SK-N-SH treated with all-trans-retinoic acid at 6 μM for 48 hours (cell line): ENCODE measurements around the gene DNASE1L1.

Source experiments
- ATAC-seq: fragments of 200-7000 bp; cut with Tn5 transposase; 3 replicates; pipeline ENCODE4 v1.9.1; 2020; ENCODE audit warnings: mild to moderate bottlenecking, moderate library complexity
- ARNTL ChIP-seq: fragments of 450-650 bp; formaldehyde crosslinking; IDR thresholded peaks from 2 replicates; pipeline ENCODE4 v1.5.0; 2020; ENCODE audit warnings: low read depth, mild to moderate bottlenecking, moderate library complexity, borderline replicate concordance
- BACH2 ChIP-seq: fragments of 250-450 bp; sonication (Bioruptor Pico); IDR thresholded peaks from 2 replicates; pipeline ENCODE4 v1.9.0; 2021; ENCODE audit warnings: mild to moderate bottlenecking, borderline replicate concordance
- CREB5 ChIP-seq: fragments of 250-450 bp; sonication (Bioruptor Pico); IDR thresholded peaks from 2 replicates; pipeline ENCODE4 v1.5.1; 2020; ENCODE audit warnings: low read depth, mild to moderate bottlenecking, moderate library complexity
- CSDC2 ChIP-seq: fragments of 250-450 bp; sonication (Bioruptor Pico); IDR thresholded peaks from 2 replicates; pipeline ENCODE4 v1.5.0; 2020; ENCODE audit warnings: mild to moderate bottlenecking, moderate library complexity
- ESRRG ChIP-seq: fragments of 250-450 bp; sonication (Bioruptor Pico); IDR thresholded peaks from 2 replicates; pipeline ENCODE4 v1.6.1; 2021; ENCODE audit warnings: mild to moderate bottlenecking
- GLIS3 ChIP-seq: fragments of 250-450 bp; sonication (Bioruptor Pico); IDR thresholded peaks from 2 replicates; pipeline ENCODE4 v1.5.0; 2020; ENCODE audit warnings: mild to moderate bottlenecking, moderate library complexity
- ISL1 ChIP-seq: fragments of 250-450 bp; sonication (Bioruptor Pico); IDR thresholded peaks from 2 replicates; pipeline ENCODE4 v2.1.2; 2022; ENCODE audit warnings: mild to moderate bottlenecking, moderate library complexity
- OSR1 ChIP-seq: fragments of 250-450 bp; sonication (Bioruptor Pico); IDR thresholded peaks from 2 replicates; pipeline ENCODE4 v1.8.0; 2022; ENCODE audit warnings: moderate library complexity, mild to moderate bottlenecking, inconsistent platforms
- PATZ1 ChIP-seq: fragments of 250-450 bp; sonication (Bioruptor Pico); IDR thresholded peaks from 2 replicates; pipeline ENCODE4 v1.8.0; 2020; ENCODE audit warnings: mild to moderate bottlenecking, moderate library complexity, borderline replicate concordance
- PPARA ChIP-seq: fragments of 250-450 bp; sonication (Bioruptor Pico); IDR thresholded peaks from 2 replicates; pipeline ENCODE4 v1.5.0; 2020; ENCODE audit warnings: mild to moderate bottlenecking, borderline replicate concordance
- RARB ChIP-seq: fragments of 250-450 bp; sonication (Bioruptor Pico); IDR thresholded peaks from 2 replicates; pipeline ENCODE4 v1.8.0; 2021; ENCODE audit warnings: mild to moderate bottlenecking, moderate library complexity
- SNAI2 ChIP-seq: fragments of 250-450 bp; sonication (Bioruptor Pico); IDR thresholded peaks from 2 replicates; pipeline ENCODE4 v1.5.0; 2020; ENCODE audit warnings: mild to moderate bottlenecking, moderate library complexity
- TCF4 ChIP-seq: fragments of 250-450 bp; sonication (Bioruptor Pico); IDR thresholded peaks from 2 replicates; pipeline ENCODE4 v1.8.0; 2021; ENCODE audit warnings: mild to moderate bottlenecking, moderate library complexity, borderline replicate concordance
- TOX ChIP-seq: fragments of 250-450 bp; sonication (Bioruptor Pico); IDR thresholded peaks from 2 replicates; pipeline ENCODE4 v1.8.0; 2021; ENCODE audit warnings: mild to moderate bottlenecking, moderate library complexity, borderline replicate concordance
- ZC3H10 ChIP-seq: fragments of 250-450 bp; sonication (Bioruptor Pico); IDR thresholded peaks from 2 replicates; pipeline ENCODE4 v1.5.1; 2021; ENCODE audit warnings: mild to moderate bottlenecking, moderate library complexity
- ZFP3 ChIP-seq: fragments of 250-450 bp; sonication (Bioruptor Pico); IDR thresholded peaks from 2 replicates; pipeline ENCODE4 v1.5.0; 2020; ENCODE audit warnings: mild to moderate bottlenecking, moderate library complexity
- ZFP30 ChIP-seq: fragments of 450-650 bp; formaldehyde crosslinking; IDR thresholded peaks from 2 replicates; pipeline ENCODE4 v1.5.0; 2022; ENCODE audit warnings: mild to moderate bottlenecking, moderate library complexity
- ZNF565 ChIP-seq: fragments of 450-650 bp; formaldehyde crosslinking; conservative IDR thresholded peaks from 2 replicates; pipeline ENCODE4 v1.5.0; 2020; ENCODE audit warnings: low read depth, mild to moderate bottlenecking, moderate library complexity
- ZNF70 ChIP-seq: fragments of 450-650 bp; formaldehyde crosslinking; IDR thresholded peaks from 2 replicates; pipeline ENCODE4 v1.5.0; 2020; ENCODE audit warnings: mild to moderate bottlenecking, moderate library complexity
- ZNF8 ChIP-seq: fragments of 450-650 bp; formaldehyde crosslinking; IDR thresholded peaks from 2 replicates; pipeline ENCODE4 v1.5.0; 2020; ENCODE audit warnings: mild to moderate bottlenecking, moderate library complexity
- TF ChIP-seq, protein P1 (sequence below): fragments of 250-450 bp; sonication (Bioruptor Pico); IDR thresholded peaks from 2 replicates; pipeline ENCODE4 v1.5.1; 2021; ENCODE audit warnings: mild to moderate bottlenecking, moderate library complexity
- TF ChIP-seq, protein P2 (sequence below): fragments of 250-450 bp; sonication (Bioruptor Pico); IDR thresholded peaks from 2 replicates; pipeline ENCODE4 v1.5.0; 2020; ENCODE audit warnings: mild to moderate bottlenecking, moderate library complexity
- TF ChIP-seq, protein P3 (sequence below): fragments of 250-450 bp; sonication (Bioruptor Pico); IDR thresholded peaks from 2 replicates; pipeline ENCODE4 v1.8.0; 2021; ENCODE audit warnings: low read depth, mild to moderate bottlenecking, moderate library complexity, borderline replicate concordance

DNASE1L1 gene

DNA sequence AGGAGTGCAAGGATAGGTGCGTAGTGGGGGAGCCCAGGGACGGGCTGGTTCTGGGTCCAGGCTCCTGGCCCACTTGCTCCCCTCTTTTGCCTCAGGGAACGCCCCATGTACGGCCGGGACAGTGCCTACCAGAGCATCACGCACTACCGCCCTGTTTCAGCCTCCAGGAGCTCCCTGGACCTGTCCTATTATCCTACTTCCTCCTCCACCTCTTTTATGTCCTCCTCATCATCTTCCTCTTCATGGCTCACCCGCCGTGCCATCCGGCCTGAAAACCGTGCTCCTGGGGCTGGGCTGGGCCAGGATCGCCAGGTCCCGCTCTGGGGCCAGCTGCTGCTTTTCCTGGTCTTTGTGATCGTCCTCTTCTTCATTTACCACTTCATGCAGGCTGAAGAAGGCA lies 28.3 kb downstream of the DNASE1L1 start:
- ATAC-seq: no peak
- TF ChIP-seq ZFP3: no peak
- no peak for TF ChIP-seq ZFP30 (CRISPR knock-in tag)
- no peak for TF ChIP-seq SNAI2
- no peak for TF ChIP-seq RARB (CRISPR knock-in tag)
- no peak for TF ChIP-seq ZNF565 (CRISPR knock-in tag)
- no peak for TF ChIP-seq ESRRG (CRISPR knock-in tag)
- TF ChIP-seq, protein P1, sequence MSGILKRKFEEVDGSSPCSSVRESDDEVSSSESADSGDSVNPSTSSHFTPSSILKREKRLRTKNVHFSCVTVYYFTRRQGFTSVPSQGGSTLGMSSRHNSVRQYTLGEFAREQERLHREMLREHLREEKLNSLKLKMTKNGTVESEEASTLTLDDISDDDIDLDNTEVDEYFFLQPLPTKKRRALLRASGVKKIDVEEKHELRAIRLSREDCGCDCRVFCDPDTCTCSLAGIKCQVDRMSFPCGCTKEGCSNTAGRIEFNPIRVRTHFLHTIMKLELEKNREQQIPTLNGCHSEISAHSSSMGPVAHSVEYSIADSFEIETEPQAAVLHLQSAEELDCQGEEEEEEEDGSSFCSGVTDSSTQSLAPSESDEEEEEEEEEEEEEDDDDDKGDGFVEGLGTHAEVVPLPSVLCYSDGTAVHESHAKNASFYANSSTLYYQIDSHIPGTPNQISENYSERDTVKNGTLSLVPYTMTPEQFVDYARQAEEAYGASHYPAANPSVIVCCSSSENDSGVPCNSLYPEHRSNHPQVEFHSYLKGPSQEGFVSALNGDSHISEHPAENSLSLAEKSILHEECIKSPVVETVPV: no peak
- TF ChIP-seq GLIS3 (CRISPR knock-in tag): no peak
- no peak for TF ChIP-seq ISL1
- no peak for TF ChIP-seq PATZ1 (CRISPR knock-in tag)
- TF ChIP-seq ARNTL (CRISPR knock-in tag): no peak
- TF ChIP-seq, all 23 proteins: peak for 0

DNA sequence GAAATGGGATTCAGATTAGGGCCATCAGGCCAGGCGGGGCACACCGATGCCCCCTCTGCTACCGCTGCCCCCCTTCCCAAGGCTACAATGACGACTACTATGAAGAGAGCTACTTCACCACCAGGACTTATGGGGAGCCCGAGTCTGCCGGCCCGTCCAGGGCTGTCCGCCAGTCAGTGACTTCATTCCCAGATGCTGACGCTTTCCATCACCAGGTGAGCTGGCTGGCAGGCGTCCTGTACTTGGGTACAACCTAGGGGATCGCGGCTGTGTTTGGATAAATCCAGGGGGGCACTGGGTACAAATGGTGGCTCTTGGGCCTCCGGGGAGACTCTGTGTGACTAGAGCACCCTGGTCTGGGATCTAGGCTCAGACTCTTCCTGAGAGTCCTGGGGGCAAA lies 28.9 kb downstream of the DNASE1L1 start:
- ATAC-seq: no peak
- TF ChIP-seq OSR1 (no peak), PPARA (CRISPR knock-in tag) (no peak), TOX (CRISPR knock-in tag) (no peak), PATZ1 (CRISPR knock-in tag) (no peak), CSDC2 (CRISPR knock-in tag) (no peak), ZNF8 (CRISPR knock-in tag) (no peak), RARB (CRISPR knock-in tag) (no peak), CREB5 (CRISPR knock-in tag) (no peak), ARNTL (CRISPR knock-in tag) (no peak)

GRCh38 chrX:154379569-154379951 lies 29.5 kb downstream of the DNASE1L1 start:
- TF ChIP-seq, protein P2, sequence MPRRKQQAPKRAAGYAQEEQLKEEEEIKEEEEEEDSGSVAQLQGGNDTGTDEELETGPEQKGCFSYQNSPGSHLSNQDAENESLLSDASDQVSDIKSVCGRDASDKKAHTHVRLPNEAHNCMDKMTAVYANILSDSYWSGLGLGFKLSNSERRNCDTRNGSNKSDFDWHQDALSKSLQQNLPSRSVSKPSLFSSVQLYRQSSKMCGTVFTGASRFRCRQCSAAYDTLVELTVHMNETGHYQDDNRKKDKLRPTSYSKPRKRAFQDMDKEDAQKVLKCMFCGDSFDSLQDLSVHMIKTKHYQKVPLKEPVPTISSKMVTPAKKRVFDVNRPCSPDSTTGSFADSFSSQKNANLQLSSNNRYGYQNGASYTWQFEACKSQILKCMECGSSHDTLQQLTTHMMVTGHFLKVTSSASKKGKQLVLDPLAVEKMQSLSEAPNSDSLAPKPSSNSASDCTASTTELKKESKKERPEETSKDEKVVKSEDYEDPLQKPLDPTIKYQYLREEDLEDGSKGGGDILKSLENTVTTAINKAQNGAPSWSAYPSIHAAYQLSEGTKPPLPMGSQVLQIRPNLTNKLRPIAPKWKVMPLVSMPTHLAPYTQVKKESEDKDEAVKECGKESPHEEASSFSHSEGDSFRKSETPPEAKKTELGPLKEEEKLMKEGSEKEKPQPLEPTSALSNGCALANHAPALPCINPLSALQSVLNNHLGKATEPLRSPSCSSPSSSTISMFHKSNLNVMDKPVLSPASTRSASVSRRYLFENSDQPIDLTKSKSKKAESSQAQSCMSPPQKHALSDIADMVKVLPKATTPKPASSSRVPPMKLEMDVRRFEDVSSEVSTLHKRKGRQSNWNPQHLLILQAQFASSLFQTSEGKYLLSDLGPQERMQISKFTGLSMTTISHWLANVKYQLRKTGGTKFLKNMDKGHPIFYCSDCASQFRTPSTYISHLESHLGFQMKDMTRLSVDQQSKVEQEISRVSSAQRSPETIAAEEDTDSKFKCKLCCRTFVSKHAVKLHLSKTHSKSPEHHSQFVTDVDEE: no peak
- TF ChIP-seq ZC3H10 (CRISPR knock-in tag) (no peak), OSR1 (no peak), ZNF70 (CRISPR knock-in tag) (no peak), RARB (CRISPR knock-in tag) (no peak), TCF4 (CRISPR knock-in tag) (no peak), ZFP30 (CRISPR knock-in tag) (no peak), ZNF8 (CRISPR knock-in tag) (no peak), GLIS3 (CRISPR knock-in tag) (no peak), ARNTL (CRISPR knock-in tag) (no peak), PPARA (CRISPR knock-in tag) (no peak), TOX (CRISPR knock-in tag) (no peak), SNAI2 (no peak), CSDC2 (CRISPR knock-in tag) (no peak), ZNF565 (CRISPR knock-in tag) (no peak), BACH2 (no peak), ZFP3 (no peak), PATZ1 (CRISPR knock-in tag) (no peak)
- TF ChIP-seq, protein P1: no peak
- TF ChIP-seq, protein P3, sequence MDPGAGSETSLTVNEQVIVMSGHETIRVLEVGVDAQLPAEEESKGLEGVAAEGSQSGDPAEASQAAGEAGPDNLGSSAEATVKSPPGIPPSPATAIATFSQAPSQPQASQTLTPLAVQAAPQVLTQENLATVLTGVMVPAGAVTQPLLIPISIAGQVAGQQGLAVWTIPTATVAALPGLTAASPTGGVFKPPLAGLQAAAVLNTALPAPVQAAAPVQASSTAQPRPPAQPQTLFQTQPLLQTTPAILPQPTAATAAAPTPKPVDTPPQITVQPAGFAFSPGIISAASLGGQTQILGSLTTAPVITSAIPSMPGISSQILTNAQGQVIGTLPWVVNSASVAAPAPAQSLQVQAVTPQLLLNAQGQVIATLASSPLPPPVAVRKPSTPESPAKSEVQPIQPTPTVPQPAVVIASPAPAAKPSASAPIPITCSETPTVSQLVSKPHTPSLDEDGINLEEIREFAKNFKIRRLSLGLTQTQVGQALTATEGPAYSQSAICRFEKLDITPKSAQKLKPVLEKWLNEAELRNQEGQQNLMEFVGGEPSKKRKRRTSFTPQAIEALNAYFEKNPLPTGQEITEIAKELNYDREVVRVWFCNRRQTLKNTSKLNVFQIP (CRISPR knock-in tag): no peak
- TF ChIP-seq, all 23 proteins: peak for 0
- no peak for ATAC-seq
